ENCODE results near the gene GRAP2.
A peak's percentile ranks its signal among the peaks of the same experiment; 100 is the strongest.
"Not testable (repeated sequence)": the region's sequence is repeated elsewhere in the genome, so short reads cannot be mapped to it uniquely, and the experiment has no call there.

GRAP2 gene

DNA sequence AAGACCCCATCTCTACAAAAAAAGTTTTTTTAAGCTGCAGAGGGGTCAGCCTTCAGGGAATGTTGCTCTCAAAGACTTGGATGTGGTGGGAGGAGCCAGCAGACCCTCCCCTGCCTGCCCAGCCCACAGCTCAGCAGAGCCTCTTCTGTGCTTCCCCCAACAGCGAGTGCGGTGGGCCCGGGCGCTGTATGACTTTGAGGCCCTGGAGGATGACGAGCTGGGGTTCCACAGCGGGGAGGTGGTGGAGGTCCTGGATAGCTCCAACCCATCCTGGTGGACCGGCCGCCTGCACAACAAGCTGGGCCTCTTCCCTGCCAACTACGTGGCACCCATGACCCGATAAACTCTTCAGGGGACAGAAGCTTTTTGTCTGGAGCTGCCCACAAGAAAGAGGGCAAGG lies 69.9 kb downstream of the GRAP2 start:
- DNase-seq: no peak

DNA sequence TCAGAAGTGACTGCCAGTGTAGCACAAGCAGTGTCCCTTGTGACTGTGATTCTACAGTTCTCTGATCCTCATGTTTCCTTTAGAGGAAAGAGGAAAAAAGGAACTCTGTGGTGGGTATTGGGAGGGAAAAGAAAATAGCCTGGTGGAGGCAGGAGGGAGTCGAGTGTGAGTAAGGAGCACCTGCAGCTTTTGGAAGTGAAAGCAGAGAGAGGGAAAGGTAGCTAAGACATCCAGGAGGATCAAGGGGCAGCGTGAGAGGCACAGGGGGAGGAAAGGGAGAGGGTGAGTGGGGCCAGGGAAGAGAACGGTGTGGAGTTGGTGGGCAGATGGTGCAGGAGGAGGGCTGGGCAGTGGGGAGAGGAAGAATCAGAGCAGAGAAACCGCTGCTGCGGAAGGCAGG lies 71.8 kb downstream of the GRAP2 start:
- no peak for DNase-seq

DNA sequence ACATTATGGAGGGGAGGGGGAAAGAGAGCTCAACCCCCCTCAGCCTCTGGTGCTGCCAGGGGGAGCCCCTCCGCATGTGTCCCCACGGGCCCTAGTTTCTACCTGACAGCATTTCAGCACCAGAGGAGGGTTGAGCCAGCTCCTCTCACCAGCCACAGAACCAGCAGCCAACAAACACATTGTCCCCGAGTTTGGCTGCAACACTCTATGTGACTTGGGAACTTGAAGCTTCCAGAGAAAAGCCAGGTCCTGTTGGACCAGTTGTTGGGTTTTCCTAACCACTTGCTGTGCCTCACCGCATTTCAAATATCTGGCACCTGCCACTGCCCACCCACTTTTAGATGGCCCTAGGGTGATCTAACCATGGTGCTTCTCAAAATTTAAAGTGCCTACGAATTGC lies 72.8 kb downstream of the GRAP2 start:
- no peak for DNase-seq

DNA sequence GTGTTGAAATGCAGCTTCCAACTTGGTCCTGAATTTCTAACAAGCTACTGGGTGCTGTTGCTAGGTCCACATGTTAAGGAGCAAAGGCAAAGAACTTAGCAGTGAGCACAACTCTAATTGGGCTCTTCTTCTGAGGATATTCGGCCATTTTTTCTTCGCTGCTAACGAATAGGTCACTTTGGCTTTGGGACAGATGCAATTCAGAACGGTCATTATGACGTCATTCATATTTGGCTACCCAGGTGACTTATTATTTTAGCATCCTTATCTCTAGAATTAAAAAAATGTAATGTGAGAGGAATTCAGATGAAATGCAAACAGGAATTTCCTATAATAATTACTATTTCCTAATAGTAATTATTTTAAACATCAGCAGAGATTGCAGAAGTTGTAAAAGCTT lies 73.2 kb downstream of the GRAP2 start:
- DNase-seq: no peak

DNA sequence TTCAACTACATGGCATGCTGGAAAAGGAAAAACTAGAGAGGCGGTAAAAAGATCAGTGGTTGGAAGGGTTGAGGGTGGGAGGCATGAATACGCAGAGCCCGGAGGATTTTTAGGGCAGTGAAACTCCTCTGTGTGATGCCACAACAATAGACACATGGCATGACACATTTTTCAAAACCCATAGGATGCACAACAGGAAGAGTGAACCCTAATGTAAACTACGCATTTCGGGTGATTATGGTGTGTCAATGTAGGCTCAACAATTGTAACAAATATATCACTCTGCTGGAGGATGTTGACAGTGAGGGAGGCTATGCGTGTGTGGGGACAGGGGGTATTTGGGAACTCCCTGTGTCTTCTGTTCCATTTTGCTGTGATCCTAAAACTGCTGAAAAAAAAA lies 78.2 kb downstream of the GRAP2 start:
- DNase-seq: no peak

DNA sequence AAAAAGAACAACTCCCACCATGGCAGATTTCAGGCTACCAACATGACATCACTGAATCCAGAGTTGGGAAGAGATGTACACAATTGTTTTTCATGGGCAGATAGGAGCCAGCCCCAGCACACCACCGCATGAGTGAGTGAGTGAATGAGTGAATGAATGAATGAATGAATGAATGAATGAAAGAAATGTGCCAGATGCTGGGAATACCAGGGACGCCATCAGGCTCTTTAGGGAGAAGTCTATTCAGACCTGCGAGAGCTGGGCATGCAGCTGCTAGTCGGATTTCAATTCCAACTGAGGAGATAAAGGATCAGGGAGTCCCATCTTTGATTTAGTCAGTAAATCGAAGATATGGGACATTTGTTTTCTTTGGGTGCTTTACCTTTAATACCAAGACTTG lies 78.6 kb downstream of the GRAP2 start:
- no peak for DNase-seq

DNA sequence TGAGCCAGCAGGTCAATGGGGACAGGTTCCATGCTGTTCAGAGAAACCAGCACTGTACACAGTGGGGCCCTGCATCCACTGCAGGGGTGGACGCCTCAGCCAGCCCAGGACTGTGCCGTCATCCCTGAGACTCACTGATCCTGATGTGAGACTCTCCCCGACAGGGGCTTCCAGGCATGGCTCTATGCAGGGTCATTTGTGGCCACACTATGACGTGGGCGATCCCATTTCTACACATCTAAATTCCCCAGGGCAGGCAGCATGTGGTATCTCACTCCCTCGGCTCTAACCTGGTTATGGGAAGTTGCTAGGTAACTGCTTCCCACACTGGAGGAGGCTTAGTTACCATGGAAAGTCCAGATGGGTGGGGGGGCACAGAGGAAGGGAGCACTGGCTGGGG lies 79.7 kb downstream of the GRAP2 start:
- no peak for DNase-seq

DNA sequence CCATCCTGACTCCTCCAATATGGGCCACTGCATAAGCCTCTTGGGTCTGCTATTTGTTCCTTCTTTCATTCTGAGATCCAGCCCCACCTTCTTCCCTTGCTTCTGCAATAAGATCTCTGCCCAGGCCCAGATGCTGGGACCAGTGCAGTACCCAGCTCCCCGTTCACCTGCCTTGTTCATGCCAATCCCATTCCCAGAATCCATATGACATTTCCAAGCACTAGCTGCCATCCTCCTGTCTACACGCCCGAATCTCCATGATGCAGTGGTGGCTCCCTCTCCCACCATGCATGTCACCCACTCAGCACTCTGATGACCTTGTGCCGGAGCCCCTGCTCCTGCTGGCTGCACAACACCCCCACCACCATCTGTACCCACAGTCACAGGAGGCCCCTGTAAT lies 82.5 kb downstream of the GRAP2 start:
- DNase-seq: no peak

DNA sequence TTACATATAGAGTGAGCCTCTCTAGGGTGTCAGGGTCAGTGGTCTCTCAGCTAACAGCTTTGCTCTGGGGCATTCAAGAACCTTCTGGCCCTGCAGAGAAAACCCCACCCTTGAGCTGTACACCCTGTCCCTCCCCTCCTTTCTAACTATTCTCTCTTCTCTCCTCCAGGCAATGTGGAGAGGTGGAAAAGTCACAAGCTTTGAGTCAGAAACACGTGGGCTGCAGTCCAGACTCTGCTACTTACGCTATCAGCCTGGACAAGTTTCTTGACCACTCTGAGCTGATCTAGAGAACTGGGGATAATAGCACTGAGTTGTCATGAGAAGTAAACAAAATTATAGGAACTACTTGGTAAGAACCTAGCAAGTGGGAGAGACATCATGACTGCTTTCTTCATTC lies 83.1 kb downstream of the GRAP2 start:
- no peak for DNase-seq

DNA sequence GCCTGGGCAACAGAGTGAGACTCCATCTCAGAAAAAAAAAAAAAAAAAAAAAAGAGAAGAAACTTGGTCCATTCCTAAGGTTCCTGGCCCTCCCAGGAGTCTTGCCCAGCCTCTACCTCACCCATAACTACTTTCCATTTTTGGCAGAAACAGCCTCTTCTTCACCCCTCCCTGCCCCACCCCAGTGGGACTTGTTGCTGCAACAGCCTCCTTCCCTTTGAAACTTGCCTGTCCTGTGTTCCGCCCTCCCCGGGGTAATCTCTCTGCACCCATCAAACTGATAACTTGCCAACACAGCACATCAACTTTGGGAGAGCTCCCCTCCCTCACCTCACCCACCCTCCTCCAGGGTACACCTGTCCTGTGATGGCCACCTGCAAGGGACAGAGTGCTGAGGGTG lies 83.9 kb downstream of the GRAP2 start:
- DNase-seq: no peak

DNA sequence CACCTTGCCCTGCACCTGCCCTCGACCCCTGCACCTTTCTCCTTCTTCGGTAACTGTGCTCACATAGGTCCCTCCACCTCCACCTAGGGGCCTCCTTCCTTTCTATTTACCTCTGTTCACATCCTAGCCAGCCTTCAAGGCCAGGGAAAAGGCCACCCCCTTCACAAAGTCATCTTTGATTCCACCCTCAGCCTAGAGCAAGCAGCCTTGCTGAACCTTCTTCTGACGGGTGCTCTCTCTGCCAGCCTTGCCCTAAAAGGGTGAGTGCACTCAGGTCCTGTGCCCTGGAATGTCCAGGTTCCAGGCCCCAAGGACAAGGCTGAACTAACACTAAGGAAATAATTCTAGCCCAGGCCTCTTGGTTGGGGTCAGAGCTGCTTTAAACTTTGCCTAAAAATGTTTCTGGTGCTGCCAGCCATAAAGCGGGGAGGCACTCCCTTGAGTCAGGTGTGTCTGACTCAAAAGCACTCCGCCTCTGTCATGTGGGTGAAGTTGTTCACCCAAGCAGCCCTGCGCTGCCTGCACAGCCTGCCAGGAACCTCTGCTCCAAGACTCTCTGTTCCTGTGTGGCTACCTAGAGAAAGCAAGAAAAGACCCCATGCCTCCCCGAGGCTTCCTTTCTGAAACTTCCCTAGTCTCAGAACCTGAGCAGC lies 84.6 kb downstream of the GRAP2 start:
- DNase-seq: no peak

DNA sequence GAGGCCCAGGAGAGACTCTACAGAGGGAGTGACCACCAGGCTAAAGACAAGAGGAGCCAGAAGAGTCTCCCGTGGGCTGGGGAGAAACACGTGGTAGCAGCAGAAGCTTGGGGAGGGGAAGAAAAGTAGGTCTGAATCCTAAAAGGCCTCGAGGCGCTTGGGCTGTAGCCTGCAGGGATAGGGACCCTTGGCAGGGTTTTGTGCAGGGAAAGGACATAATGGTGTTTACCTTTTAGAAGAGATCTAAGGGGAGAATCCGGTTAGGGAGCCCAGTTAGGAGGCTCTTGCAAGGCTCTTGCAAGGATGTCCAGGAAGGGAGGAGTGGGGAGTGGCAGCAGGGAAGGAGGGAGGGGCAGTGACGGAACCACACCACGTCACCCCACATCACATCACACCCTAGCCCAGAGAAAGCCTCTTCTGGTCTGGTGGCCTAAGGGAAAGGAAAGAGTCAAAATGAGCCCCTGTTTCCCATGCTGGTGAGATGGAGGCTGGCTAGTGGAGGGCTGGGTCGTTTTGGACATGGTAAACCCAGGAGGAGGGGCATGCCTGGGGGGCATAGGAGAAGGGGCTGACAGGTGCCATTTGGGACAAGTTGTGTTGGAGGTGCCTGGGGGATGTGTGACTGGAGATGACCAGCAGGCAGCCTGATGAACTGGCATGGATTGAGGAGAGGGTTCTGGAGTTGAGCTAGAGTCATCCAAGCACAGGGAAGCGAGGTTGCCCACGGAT lies 87.7 kb downstream of the GRAP2 start:
- DNase-seq: no peak

DNA sequence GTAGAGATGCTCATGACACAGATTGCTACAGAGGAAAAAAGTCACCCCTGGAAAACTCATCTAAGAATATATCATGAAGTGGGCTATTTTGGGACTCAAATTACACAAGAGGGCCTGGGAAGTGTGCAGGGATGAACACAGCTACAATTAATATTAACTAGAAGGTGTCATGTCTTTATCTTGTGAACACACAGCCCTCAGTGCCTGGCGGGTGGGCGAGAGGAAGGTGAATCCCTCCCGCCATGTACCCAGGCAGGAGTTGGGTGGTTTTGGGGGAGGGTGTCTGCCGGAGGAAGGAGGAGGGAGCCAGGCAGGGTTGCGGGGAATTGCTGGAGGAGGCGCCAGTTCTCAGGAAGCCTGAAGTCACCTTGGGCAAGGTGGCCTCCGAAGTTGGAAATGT lies 88.7 kb downstream of the GRAP2 start:
- DNase-seq: no peak

DNA sequence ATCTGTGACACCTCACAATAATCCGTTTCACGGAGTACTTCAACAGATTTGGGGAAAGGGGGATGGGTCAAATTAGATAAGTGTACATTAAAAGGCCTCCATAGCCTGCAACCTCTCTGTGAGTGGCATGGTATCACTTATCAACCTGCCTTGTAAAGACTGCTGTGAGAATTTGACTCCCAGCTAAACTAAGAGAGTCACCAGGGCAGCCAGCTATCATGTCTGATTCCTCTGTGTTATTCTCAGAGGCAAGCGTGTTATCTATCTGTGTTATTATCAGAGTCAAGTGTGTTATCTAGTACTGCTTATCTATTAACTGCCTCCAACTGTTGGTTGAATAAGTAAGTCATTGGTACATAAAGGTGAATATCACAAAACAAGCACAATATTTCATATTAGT lies 89.8 kb downstream of the GRAP2 start:
- no peak for DNase-seq

DNA sequence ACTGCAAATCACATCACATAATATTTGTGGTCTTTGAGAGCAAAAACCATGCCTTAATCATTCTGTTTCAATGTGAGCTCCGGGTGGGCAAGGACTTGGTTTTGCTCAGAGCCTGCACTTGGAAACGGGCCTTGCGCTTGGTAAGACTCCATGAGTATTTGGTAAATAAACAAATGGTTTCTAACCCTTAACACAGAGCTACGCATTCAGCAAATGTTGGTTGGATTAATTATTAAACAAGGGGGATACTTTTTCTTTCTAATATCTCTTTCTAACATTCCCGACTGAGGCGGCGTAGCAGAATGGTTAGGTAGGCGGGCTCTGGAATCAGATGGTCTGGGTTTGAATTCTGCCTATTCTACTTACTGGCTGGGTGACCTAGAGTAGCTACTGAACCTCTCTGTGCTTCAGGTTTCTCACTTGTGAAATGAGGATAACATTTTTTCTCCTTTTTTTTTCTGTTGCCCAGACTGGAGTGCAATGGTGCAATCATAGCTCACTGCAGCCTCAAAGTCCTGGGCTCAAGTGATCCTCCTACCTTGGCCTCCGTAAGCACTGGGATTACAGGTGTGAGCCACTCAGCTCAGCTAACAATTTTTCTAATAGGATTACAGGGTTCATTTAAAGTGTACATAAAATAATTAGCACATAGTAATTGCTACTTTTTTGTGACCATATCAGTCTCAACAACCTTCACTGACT lies 90.4 kb downstream of the GRAP2 start:
- DNase-seq: no peak

DNA sequence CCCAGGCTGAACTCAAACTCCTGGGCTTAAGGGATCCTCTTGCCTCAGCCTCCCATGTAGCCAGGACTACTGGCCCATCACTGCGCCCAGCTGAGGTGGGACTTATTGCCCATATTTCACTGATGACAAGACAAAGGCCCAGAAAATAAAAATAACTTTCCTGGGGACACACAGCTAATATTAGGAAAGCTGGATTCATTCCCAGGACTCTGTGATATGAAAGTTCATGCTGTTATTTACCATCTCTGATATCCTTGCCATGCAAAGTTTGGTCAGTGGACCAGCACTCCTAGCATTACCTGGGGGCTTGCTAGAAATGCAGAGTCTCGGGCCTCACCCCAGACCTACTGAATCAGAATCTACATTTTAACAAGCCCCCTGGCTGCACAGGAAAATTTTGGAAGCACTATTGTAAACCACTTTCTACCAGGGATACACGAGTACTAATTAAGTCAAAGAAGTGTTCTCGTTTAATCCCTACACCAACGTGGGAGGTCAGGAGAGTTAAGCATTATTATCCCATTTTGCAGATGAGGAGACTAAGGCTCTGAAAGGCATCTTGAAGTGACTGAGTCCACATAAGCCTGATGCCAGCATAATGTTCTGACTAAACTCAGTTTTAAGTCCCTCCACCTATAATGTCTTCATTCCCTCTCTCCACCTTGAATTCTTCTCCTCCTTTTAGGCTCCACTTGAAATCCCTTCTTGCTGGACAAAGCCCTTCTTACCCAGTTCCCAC lies 91.4 kb downstream of the GRAP2 start:
- DNase-seq: no peak

DNA sequence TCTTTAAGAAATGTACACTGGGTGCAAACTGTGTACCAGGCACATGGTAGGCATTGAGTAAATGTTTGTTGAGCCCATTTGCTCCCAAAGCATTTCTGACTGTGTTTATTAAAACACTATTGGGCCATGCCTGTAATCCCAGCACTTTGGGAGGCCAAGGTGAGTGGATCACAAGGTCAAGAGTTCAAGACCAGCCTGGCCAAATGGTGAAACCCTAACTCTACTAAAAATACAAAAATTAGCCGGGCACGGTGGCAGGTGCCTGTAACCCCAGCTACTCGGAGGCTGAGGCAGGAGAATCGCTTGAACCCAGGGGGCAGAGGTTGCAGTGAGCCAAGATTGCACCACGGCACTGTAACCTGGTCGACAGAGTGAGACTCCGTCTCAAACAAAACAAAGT lies 92.0 kb downstream of the GRAP2 start:
- DNase-seq: not testable (repeated sequence)

DNA sequence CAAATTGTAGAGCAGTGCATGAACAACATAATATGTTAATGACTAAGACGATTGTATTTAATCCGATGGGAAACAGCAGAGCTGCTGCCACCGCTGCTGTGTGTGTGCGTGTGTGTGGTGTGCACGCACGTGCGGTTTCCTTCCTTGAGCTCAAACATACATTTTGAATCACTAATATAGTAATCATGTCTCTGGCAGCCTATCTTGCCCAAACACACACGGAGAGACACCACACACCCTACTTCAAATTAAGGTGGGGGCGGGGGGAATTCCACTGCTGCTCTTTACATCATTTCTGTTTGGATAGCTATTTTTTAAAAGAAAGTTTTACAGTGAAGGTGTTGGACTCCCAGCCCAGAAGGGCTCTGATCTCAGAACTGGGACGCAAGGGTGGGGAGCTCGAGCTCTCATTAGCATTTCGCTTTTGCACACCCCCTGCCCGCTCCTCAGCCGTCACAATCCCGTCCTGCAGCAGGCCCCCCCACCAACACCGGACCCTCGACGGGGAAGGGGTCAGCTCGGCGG lies 93.2 kb downstream of the GRAP2 start:
- peak; percentile 45 for DNase-seq

DNA sequence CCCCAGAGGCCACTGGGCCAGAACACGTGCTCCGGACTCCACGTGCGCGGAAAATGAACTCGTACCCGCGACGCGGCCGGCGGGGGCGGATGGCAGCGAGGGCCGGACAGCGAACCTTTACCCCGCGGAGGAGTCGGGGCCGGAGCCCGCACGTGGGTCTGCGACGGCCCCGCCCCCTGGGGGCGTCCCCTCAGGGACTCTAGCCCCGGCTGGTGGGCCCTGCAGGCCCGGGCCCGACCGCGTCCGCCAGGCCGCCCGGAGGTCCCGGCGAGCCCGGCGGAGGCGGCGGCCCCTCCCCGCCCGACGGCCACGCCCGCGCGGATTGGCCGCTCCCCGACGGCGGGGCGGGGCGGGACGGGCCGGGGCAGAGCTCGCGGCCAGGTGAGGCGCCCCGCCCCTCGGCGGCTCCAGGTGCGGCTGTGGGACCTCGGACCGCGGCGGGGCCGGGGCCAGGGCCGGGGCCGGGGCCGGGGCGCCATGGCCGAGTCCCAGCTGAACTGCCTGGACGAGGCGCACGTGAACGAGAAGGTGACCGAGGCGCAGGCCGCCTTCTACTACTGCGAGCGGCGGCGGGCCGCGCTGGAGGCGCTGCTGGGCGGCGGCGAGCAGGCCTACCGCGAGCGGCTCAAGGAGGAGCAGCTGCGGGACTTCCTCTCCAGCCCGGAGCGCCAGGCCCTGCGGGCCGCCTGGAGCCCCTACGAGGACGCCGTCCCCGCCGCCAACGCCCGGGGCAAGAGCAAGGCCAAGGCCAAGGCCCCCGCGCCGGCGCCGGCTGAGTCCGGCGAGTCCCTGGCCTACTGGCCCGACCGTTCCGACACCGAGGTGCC lies 93.9 kb downstream of the GRAP2 start, which contains the start of gene FAM83F:
Gene FAM83F, plus strand, starts transcription at position 389 of the 827 bp plus-strand sequence. Its CDS starts 89 bp downstream, at position 478.
- peak; percentile 32 for DNase-seq

DNA sequence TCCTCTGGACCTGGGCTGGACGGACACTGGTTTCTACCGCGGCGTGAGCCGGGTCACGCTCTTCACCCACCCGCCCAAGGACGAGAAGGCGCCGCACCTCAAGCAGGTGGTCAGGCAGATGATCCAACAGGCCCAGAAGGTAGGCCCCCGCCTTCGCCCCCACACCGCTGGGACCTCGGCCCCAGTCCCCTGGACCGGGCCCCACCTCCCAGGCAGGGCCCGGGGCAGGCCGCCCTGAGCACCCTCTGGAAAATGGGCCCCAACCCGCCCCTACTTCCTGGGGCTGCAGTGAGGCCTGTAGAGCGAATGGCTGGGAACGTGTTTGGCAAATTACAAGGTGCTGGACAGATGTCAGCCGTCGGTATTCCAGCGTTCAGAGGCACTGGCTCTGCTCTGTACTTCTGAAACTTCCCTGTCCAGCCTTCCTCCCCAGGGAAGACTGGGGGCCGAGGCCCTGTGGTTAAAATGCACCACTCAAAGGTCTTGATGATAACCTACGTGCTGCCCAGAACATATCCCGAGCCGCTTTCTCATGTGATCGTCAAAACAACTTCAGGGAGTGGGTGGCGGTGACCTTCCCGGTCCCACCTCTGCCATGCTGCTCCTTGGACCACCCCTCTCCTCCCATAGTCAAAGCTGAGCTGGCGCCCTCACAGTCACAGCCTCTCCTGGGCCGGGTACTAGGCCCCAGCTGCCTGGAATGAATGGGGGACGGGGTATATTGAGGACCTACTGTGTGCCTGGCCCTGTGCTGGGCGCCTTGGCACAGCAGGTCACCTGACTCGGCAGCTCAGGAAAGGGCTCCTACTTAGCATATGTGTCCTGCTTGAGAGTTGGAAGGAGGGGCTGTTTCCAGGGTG lies 94.7 kb downstream of the GRAP2 start:
- no peak for DNase-seq

DNA sequence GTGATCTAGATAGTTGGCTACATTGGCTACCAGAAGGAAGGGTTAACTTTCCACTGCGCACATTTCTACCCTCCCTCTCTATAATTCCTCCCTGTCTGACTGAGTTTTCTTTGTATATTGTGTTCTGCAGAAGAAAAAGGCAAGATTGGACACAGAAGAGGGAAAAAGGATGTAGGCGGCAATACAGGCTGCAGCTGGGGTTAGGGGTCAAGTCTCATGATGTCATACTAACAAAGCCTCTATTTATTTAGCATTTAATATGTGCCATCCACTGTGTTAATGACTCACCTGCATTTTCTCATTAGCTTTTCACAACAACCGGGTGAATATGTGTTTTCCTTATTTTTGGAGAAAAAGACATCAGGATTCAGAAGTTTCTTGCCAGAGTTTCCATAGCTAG lies 95.8 kb downstream of the GRAP2 start:
- no peak for DNase-seq

All from activated naive CD4-positive, alpha-beta T cell treated with Interleukin-2 at 50 U/mL for 16 hours (primary cell).